HEK293T (cell line): ENCODE data around the gene SNRNP70.

ENCODE experiments used
- BHLHE40 ChIP-seq: fragments of 450-650 bp; IDR thresholded peaks from 2 replicates; pipeline ENCODE4 v1.6.1; 2016; ENCODE audit warnings: mild to moderate bottlenecking, moderate library complexity, borderline replicate concordance
- CTBP1 ChIP-seq: fragments of 450-650 bp; IDR thresholded peaks from 2 replicates; pipeline ENCODE4 v1.6.1; 2016; ENCODE audit warnings: borderline replicate concordance
- ELF4 ChIP-seq: fragments of 450-650 bp; IDR thresholded peaks from 2 replicates; pipeline ENCODE4 v1.6.1; 2017; ENCODE audit warnings: antibody characterized with exemption
- FOXA1 ChIP-seq: fragments of 450-650 bp; IDR thresholded peaks from 2 replicates; pipeline ENCODE4 v1.6.1; 2016; ENCODE audit warnings: mild to moderate bottlenecking
- FOXK2 ChIP-seq: fragments of 450-650 bp; IDR thresholded peaks from 2 replicates; pipeline ENCODE4 v1.6.1; 2016; ENCODE audit warnings: mild to moderate bottlenecking
- FOXM1 ChIP-seq: fragments of 450-650 bp; IDR thresholded peaks from 2 replicates; pipeline ENCODE4 v1.6.1; 2017; ENCODE audit warnings: mild to moderate bottlenecking, borderline replicate concordance
- HDGF ChIP-seq: fragments of 450-650 bp; IDR thresholded peaks from 2 replicates; pipeline ENCODE4 v1.6.1; 2017; ENCODE audit warnings: antibody characterized with exemption, borderline replicate concordance
- NFRKB ChIP-seq: fragments of 450-650 bp; IDR thresholded peaks from 2 replicates; pipeline ENCODE4 v1.6.1; 2016; ENCODE audit warnings: mild to moderate bottlenecking, moderate library complexity
- SP1 ChIP-seq: fragments of 450-650 bp; IDR thresholded peaks from 2 replicates; pipeline ENCODE4 v1.6.1; 2017
- SUZ12 ChIP-seq: fragments of 450-650 bp; IDR thresholded peaks from 2 replicates; pipeline ENCODE4 v1.6.1; 2016; ENCODE audit warnings: mild to moderate bottlenecking
- TARDBP ChIP-seq: fragments of 450-650 bp; IDR thresholded peaks from 2 replicates; pipeline ENCODE4 v1.6.1; 2016

DNA sequence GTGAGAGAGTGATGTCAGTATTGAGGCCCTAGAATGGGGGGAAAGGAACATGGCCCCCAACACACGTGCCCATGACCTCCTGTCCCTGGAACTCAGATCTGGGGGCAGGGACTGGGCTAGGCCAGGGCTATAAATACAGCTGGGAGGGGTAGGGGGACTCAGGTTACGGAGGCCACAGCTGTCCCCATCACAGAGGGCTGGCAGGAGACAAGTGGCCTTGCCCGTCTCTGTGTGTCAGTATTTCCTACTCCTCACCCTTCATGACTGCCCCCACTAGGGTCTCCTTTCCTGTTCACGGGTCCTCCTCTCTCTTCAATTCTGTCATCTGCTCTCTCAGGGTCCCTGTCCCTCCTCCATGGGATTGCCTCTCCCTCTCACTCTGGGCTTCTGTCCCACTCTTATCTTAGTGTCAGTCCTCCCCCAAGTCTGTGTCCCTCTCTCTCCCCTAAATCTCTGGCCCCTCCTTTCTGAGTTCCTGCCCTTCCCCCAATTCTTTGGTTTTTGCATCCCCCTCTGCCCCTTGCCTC, 70.6 kb downstream of the SNRNP70 start:
- TF ChIP-seq NFRKB (no peak), FOXK2 (no peak), BHLHE40 (no peak), SP1 (no peak), ELF4 (no peak), FOXA1 (no peak), TARDBP (no peak), CTBP1 (no peak), HDGF (no peak), SUZ12 (no peak), FOXM1 (no peak)
